Natural killer cell treated with Interleukin-12 subunit alpha and Interleukin-12 subunit beta and Interleukin-15 and Interleukin-18, amount 100 ng/mL, for 72 hours (primary cell): Measurements from ENCODE around the gene TUBB2A. TPM values are rescaled to one million over a fixed set of nuclear protein-coding genes. Genes with fewer than 3 reads are reported as not detected.
"Not testable (repeated sequence)": the region's sequence is repeated elsewhere in the genome, so short reads cannot be mapped to it uniquely, and the experiment has no call there.

Experiments used
- ATAC-seq, 2 donors: fragments of 150-1000 bp; cut with Tn5 transposase in 1 of 2; sonication (Bioruptor Pico), chemical (Tn5 transposase) in 1 of 2; 2 replicates each; pipeline ENCODE4 v1.10.0; 2021
- DNase-seq: peaks from one replicate; pipeline ENCODE4 v3.0.0; 2022; ENCODE audit warnings: low spot score
- H3K27ac Mint-ChIP-seq, 2 donors: 1 replicate in 1 of 2; 2 replicates in 1 of 2; pipeline ENCODE4 v1.8.0; 2022; ENCODE audit warnings: mixed read lengths in 2 of 2, mild to moderate bottlenecking in 1 of 2, moderate library complexity in 1 of 2
- H3K27me3 Mint-ChIP-seq, 2 donors: 1 replicate in 1 of 2; 2 replicates in 1 of 2; pipeline ENCODE4 v1.8.0; 2022; ENCODE audit warnings: mixed read lengths in 2 of 2
- H3K36me3 Mint-ChIP-seq: one replicate; pipeline ENCODE4 v1.8.0; 2022; ENCODE audit warnings: mixed read lengths
- H3K4me1 Mint-ChIP-seq, 2 donors: 1 replicate in 1 of 2; 2 replicates in 1 of 2; pipeline ENCODE4 v1.8.0; 2022; ENCODE audit warnings: low read depth in 2 of 2, mixed read lengths in 2 of 2, mild to moderate bottlenecking in 1 of 2
- H3K4me3 Mint-ChIP-seq: one replicate; pipeline ENCODE4 v1.8.0; 2022; ENCODE audit warnings: mixed read lengths
- H3K9me3 Mint-ChIP-seq: 2 replicates; pipeline ENCODE4 v1.8.0; 2022; ENCODE audit warnings: mixed read lengths
- total RNA-seq, 2 donors: library from RNA; stranded (reverse); gene quantifications; one replicate each; pipeline ENCODE4 v1.2.3, GENCODE V29; 2022

The TUBB2A gene
- 1 to 10 TPM; 1.7 to 5.8 TPM for total RNA-seq

- Mint-ChIP-seq H3K4me1 (peaks cover 15 to 17% of the 10 kb centered on the region in 2 donors), H3K27me3 (peaks cover 13 to 18% of the 10 kb centered on the region in 2 donors), H3K9me3 (peaks cover 3% of the 10 kb centered on the region), H3K4me3 (peak within 1 kb of the TSS; percentile 85), H3K36me3 (no peaks in the 10 kb centered on the region), H3K27ac (peak within 1 kb of the TSS in 1 of 2 donors; percentile 35)
- ATAC-seq: peak; percentile 91 to 95
- DNase-seq: peak; percentile 87
These were observed at the start of gene TUBB2A for GRCh38 chr6:3157131-3157933. Gene TUBB2A (minus strand): TSS chr6:3157544. CDS start chr6:3157463, 81 bp downstream.

- peaks cover 21% of the 10 kb centered on the region in 2 donors for H3K4me1 Mint-ChIP-seq
- peaks cover 7% of the 10 kb centered on the region for H3K36me3 Mint-ChIP-seq
- H3K4me3 Mint-ChIP-seq: no peak overlapping the region
- H3K9me3 Mint-ChIP-seq: no peaks in the 10 kb centered on the region
- DNase-seq: no peak
- no peak for ATAC-seq
- H3K27me3 Mint-ChIP-seq: peaks cover 30 to 42% of the 10 kb centered on the region in 2 donors
- H3K27ac Mint-ChIP-seq: no peak overlapping the region
These were observed 49.1 kb upstream of the TUBB2A start for GRCh38 chr6:3206339-3207015.

GRCh38 chr6:3205913-3206312, 48.6 kb upstream of the TUBB2A start:
- Mint-ChIP-seq H3K4me1 (peaks cover 21% of the 10 kb centered on the region in 2 donors), H3K27me3 (peaks cover 33 to 42% of the 10 kb centered on the region in 2 donors), H3K9me3 (no peaks in the 10 kb centered on the region), H3K4me3 (no peak overlapping the region), H3K36me3 (peaks cover 7% of the 10 kb centered on the region), H3K27ac (no peak overlapping the region)
- peak in 1 of 2 donors; percentile 68 for ATAC-seq
- no peak for DNase-seq

GRCh38 chr6:3204921-3205320, 47.6 kb upstream of the TUBB2A start:
- no peak overlapping the region for H3K27ac Mint-ChIP-seq
- H3K4me1 Mint-ChIP-seq: peaks cover 20 to 21% of the 10 kb centered on the region in 2 donors
- H3K4me3 Mint-ChIP-seq: no peak overlapping the region
- no peaks in the 10 kb centered on the region for H3K9me3 Mint-ChIP-seq
- peaks cover 7% of the 10 kb centered on the region for H3K36me3 Mint-ChIP-seq
- ATAC-seq: no peak
- DNase-seq: no peak
- H3K27me3 Mint-ChIP-seq: peaks cover 43 to 49% of the 10 kb centered on the region in 2 donors

- DNase-seq: no peak
- no peak for ATAC-seq
- Mint-ChIP-seq H3K27me3 (peaks cover 35 to 46% of the 10 kb centered on the region in 2 donors), H3K27ac (no peak overlapping the region), H3K4me1 (peaks cover 3 to 6% of the 10 kb centered on the region in 2 donors), H3K9me3 (peaks cover 4% of the 10 kb centered on the region), H3K4me3 (no peak overlapping the region), H3K36me3 (peaks cover 7% of the 10 kb centered on the region)
These were observed 45.8 kb upstream of the TUBB2A start for GRCh38 chr6:3202999-3203696.

- H3K36me3 Mint-ChIP-seq: peaks cover 7% of the 10 kb centered on the region
- DNase-seq (no peak), ATAC-seq (no peak)
- no peak overlapping the region for H3K27ac Mint-ChIP-seq
- H3K4me1 Mint-ChIP-seq: peaks cover 0 to 6% of the 10 kb centered on the region in 2 donors
- H3K9me3 Mint-ChIP-seq: peaks cover 4% of the 10 kb centered on the region
- peaks cover 25 to 38% of the 10 kb centered on the region in 2 donors for H3K27me3 Mint-ChIP-seq
- H3K4me3 Mint-ChIP-seq: no peak overlapping the region
These were observed 44.0 kb upstream of the TUBB2A start for GRCh38 chr6:3201388-3201787.

GRCh38 chr6:3200682-3201081, 43.3 kb upstream of the TUBB2A start:
- Mint-ChIP-seq H3K4me3 (no peak overlapping the region), H3K4me1 (no peaks in the 10 kb centered on the region), H3K27me3 (peaks cover 24 to 32% of the 10 kb centered on the region in 2 donors), H3K36me3 (peaks cover 7% of the 10 kb centered on the region), H3K27ac (no peak overlapping the region), H3K9me3 (peaks cover 4% of the 10 kb centered on the region)
- DNase-seq (no peak), ATAC-seq (no peak)

- DNase-seq (no peak), ATAC-seq (no peak)
- Mint-ChIP-seq H3K4me1 (no peaks in the 10 kb centered on the region), H3K4me3 (no peak overlapping the region), H3K36me3 (peaks cover 7% of the 10 kb centered on the region), H3K9me3 (peaks cover 4% of the 10 kb centered on the region), H3K27ac (no peak overlapping the region), H3K27me3 (peaks cover 24 to 27% of the 10 kb centered on the region in 2 donors)
These were observed 42.0 kb upstream of the TUBB2A start for GRCh38 chr6:3199382-3199781.

GRCh38 chr6:3197734-3198133, 40.4 kb upstream of the TUBB2A start:
- not testable (repeated sequence) for H3K9me3 Mint-ChIP-seq, DNase-seq, H3K4me3 Mint-ChIP-seq, H3K36me3 Mint-ChIP-seq, ATAC-seq, H3K4me1 Mint-ChIP-seq, H3K27ac Mint-ChIP-seq
- H3K27me3 Mint-ChIP-seq: peaks cover 15 to 17% of the 10 kb centered on the region in 2 donors

GRCh38 chr6:3196770-3197169, 39.4 kb upstream of the TUBB2A start:
- DNase-seq (no peak), ATAC-seq (no peak)
- Mint-ChIP-seq H3K4me3 (no peak overlapping the region), H3K36me3 (no peaks in the 10 kb centered on the region), H3K4me1 (no peaks in the 10 kb centered on the region), H3K27ac (no peak overlapping the region), H3K9me3 (peaks cover 4% of the 10 kb centered on the region), H3K27me3 (peaks cover 18% of the 10 kb centered on the region in 2 donors)

- H3K27me3 Mint-ChIP-seq: peaks cover 16 to 18% of the 10 kb centered on the region in 2 donors
- ATAC-seq: peak in 1 of 2 donors; percentile 32
- peaks cover 4% of the 10 kb centered on the region for H3K9me3 Mint-ChIP-seq
- no peak overlapping the region for H3K27ac Mint-ChIP-seq
- no peaks in the 10 kb centered on the region for H3K36me3 Mint-ChIP-seq
- DNase-seq: no peak
- H3K4me1 Mint-ChIP-seq: no peaks in the 10 kb centered on the region
- H3K4me3 Mint-ChIP-seq: no peak overlapping the region
These were observed 38.6 kb upstream of the TUBB2A start for GRCh38 chr6:3195695-3196497.

GRCh38 chr6:3195420-3195694, 38.0 kb upstream of the TUBB2A start:
- ATAC-seq (no peak), DNase-seq (no peak)
- peaks cover 4% of the 10 kb centered on the region for H3K9me3 Mint-ChIP-seq
- peaks cover 11 to 17% of the 10 kb centered on the region in 2 donors for H3K27me3 Mint-ChIP-seq
- H3K4me3 Mint-ChIP-seq: no peak overlapping the region
- no peak overlapping the region for H3K27ac Mint-ChIP-seq
- H3K36me3 Mint-ChIP-seq: no peaks in the 10 kb centered on the region
- no peaks in the 10 kb centered on the region for H3K4me1 Mint-ChIP-seq
